Stimulated activated CD4-positive, alpha-beta T cell treated with anti-CD3 and anti-CD28 coated beads, TNF-alpha, amount 100 ng/mL, for 48 hours (primary cell): Measurements from ENCODE around the gene ARAP2.

Experiments
- DNase-seq, 3 donors: peaks; one replicate each; pipeline ENCODE4 v3.0.0-alpha.2; 2020; ENCODE audit warnings: low read depth in 3 of 3

Gene ARAP2

GRCh38 chr4:36244257-36245082 is at the start of gene ARAP2:
TSS of gene ARAP2 (minus strand) at chr4:36244514. CDS start at chr4:36229486, 15,028 bp downstream.
- peak; percentile 29 to 55 (median 52) for DNase-seq

- DNase-seq, result no peak
Observed at GRCh38 chr4:36292556-36293188, 48.4 kb upstream of the ARAP2 start.

GRCh38 chr4:36290641-36291040 is 46.3 kb upstream of the ARAP2 start:
- no peak for DNase-seq

- DNase-seq, result no peak
Observed at GRCh38 chr4:36288731-36289426, 44.6 kb upstream of the ARAP2 start.

- DNase-seq, result no peak
Observed at GRCh38 chr4:36286481-36286871, 42.2 kb upstream of the ARAP2 start.

GRCh38 chr4:36285784-36286480 is 41.6 kb upstream of the ARAP2 start:
- peak in 2 of 3 donors; percentile 20 to 39 for DNase-seq

GRCh38 chr4:36283912-36284465 is 39.7 kb upstream of the ARAP2 start:
- DNase-seq, result no peak

GRCh38 chr4:36282503-36283030 is 38.3 kb upstream of the ARAP2 start:
- no peak for DNase-seq

GRCh38 chr4:36281384-36282106 is 37.2 kb upstream of the ARAP2 start, which contains the start of gene DTHD1:
TSS of gene DTHD1 (plus strand) at chr4:36281616. CDS start at chr4:36281759, 143 bp downstream.
- DNase-seq, result peak in 2 of 3 donors; percentile 34 to 41

- no peak for DNase-seq
Observed at GRCh38 chr4:36280555-36280954, 36.2 kb upstream of the ARAP2 start.

- no peak for DNase-seq
Observed at GRCh38 chr4:36278789-36279188, 34.5 kb upstream of the ARAP2 start.

- no peak for DNase-seq
Observed at GRCh38 chr4:36277533-36277932, 33.2 kb upstream of the ARAP2 start.

- DNase-seq, result no peak
Observed at GRCh38 chr4:36274158-36274557, 29.8 kb upstream of the ARAP2 start.

GRCh38 chr4:36273276-36273675 is 29.0 kb upstream of the ARAP2 start:
- DNase-seq, result no peak

GRCh38 chr4:36269533-36270173 is 25.3 kb upstream of the ARAP2 start:
- no peak for DNase-seq

GRCh38 chr4:36269101-36269500 is 24.8 kb upstream of the ARAP2 start:
- no peak for DNase-seq

GRCh38 chr4:36267486-36268268 is 23.4 kb upstream of the ARAP2 start:
- no peak for DNase-seq

GRCh38 chr4:36264207-36264826 is 20.0 kb upstream of the ARAP2 start:
- no peak for DNase-seq

- DNase-seq, result no peak
Observed at GRCh38 chr4:36260731-36261130, 16.4 kb upstream of the ARAP2 start.
